Measurements from ENCODE around the gene SIMC1. TPM values are rescaled to one million over a fixed set of nuclear protein-coding genes. Genes with fewer than 3 reads are reported as not detected.
A peak's percentile ranks its signal among the peaks of the same experiment; 100 is the strongest.

SIMC1 gene
- total RNA-seq, 3 donors from 2014 or later (not counting 1 experiment from before 2014, with no cell fraction given) = 19.6 to 30.2 (median 27.8) TPM

DNA sequence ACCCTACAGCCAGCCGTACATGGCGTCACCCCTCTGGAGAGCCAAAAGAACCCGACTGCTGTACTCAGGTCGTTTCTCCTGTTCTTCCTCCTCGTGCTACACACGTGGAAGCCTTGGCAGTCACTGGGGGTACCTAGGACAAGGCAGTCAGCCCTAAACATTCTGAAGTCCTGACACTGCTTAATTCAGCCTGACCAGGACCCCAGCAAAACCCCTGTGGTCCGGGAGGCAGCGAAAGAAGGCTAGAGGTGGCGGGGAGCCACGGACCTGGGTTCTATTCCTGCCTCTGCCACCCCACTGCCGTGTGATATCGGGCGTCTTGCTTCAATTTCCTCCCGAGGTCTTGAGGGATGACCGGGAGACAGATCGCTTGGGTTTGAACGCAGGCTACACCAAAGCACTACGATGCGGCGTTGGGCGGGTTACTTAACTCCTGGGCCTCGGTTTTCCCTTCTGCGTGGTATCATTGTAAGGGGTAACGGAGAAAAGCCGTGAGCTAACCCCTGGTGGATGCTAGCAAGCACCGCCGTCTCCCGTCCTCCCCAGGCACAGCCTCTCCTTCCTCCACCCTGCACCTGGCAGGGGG is 126.6 kb downstream of the SIMC1 start:
- Histone ChIP-seq H3K4me3 (ENCODE audit: low read length) (peak overlapping the region; percentile 63), H3K27me3 (ENCODE audit: control insufficient read depth, insufficient read depth, low read length) (no peaks in the 10 kb centered on the region), H3K9me3 (ENCODE audit: control insufficient read depth, insufficient read depth, low read length) (peaks cover 3% of the 10 kb centered on the region), H3K27ac (ENCODE audit: low read length) (peak overlapping the region; percentile 53), H3K36me3 (ENCODE audit: control insufficient read depth, insufficient read depth, low read length) (no peaks in the 10 kb centered on the region), H3K4me1 (ENCODE audit: control insufficient read depth, insufficient read depth, low read length) (peaks cover 35% of the 10 kb centered on the region)
- ATAC-seq (no peak), DNase-seq (no peak)
- TF ChIP-seq, protein P1, sequence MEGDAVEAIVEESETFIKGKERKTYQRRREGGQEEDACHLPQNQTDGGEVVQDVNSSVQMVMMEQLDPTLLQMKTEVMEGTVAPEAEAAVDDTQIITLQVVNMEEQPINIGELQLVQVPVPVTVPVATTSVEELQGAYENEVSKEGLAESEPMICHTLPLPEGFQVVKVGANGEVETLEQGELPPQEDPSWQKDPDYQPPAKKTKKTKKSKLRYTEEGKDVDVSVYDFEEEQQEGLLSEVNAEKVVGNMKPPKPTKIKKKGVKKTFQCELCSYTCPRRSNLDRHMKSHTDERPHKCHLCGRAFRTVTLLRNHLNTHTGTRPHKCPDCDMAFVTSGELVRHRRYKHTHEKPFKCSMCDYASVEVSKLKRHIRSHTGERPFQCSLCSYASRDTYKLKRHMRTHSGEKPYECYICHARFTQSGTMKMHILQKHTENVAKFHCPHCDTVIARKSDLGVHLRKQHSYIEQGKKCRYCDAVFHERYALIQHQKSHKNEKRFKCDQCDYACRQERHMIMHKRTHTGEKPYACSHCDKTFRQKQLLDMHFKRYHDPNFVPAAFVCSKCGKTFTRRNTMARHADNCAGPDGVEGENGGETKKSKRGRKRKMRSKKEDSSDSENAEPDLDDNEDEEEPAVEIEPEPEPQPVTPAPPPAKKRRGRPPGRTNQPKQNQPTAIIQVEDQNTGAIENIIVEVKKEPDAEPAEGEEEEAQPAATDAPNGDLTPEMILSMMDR (IDR thresholded peaks at IDR 0.05) = no peak
- peaks cover 0 to 16% of the 10 kb centered on the region in 2 donors for H3K27me3 Mint-ChIP-seq (ENCODE audit: low read depth in 2 of 2)
- peak overlapping the region; percentile 79 for H3K4me3 Mint-ChIP-seq
- peaks cover 15 to 27% of the 10 kb centered on the region in 2 donors for H3K4me1 Mint-ChIP-seq
- H3K9me3 Mint-ChIP-seq = no peaks in the 10 kb centered on the region
- intact Hi-C loops (cut with micrococcal nuclease) = no loop called here
- 29% methylated on average over 28 of the region's 28 CpGs for WGBS (ENCODE audit: insufficient coverage)
- H3K27ac Mint-ChIP-seq = no peak overlapping the region
- H3K36me3 Mint-ChIP-seq = peaks cover 6% of the 10 kb centered on the region

DNA sequence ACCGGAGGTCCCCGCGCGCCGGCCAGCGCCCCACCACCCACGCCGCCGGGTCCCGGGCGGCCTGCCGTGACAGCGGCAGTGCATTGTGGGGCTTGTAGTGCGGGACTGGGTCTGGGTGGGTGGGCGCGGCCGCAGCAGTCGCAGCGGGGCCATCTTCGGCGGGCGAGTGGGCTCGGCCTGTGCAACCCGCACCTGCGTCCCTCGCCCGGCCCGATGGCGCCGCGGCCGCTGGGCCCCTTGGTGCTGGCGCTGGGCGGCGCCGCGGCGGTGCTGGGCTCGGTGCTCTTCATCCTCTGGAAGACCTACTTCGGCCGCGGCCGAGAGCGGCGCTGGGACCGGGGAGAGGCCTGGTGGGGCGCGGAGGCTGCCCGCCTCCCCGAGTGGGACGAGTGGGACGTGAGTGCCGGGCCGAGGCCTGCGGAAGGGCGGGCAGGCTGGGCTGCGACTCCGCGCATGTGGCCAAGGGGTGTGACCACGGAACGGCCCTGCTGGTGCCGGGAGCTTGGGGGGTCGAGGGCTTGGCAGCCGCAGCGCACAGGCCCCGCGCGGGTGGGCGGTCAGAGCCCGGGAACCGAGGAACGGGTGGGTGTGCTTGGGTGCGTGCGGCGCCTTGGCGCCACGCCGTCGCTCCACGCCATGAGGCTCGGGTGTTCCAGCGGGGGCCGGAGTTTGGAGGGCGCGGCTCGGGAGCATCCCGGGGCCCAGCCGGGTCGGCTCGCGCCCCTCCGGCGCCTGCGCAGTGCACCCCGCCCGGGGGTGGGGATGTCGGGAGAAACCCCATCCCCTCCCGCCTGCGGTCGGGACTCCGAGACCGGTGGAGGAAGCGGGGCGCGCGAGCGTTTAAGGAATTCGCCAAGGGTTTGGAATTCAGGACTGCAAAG is 127.4 kb downstream of the SIMC1 start, which contains the start of gene ARL10:
TSS of gene ARL10 (plus strand) at position 137 of the 881 bp plus-strand sequence. CDS start at position 214, 77 bp downstream.
- peak within 1 kb of the TSS; percentile 63 for H3K4me3 ChIP-seq (ENCODE audit: low read length)
- no peaks in the 10 kb centered on the region for H3K9me3 Mint-ChIP-seq
- no peaks in the 10 kb centered on the region for H3K27me3 ChIP-seq (ENCODE audit: control insufficient read depth, insufficient read depth, low read length)
- peak within 1 kb of the TSS; percentile 79 for H3K4me3 Mint-ChIP-seq
- peaks cover 3% of the 10 kb centered on the region for H3K9me3 ChIP-seq (ENCODE audit: control insufficient read depth, insufficient read depth, low read length)
- no peaks in the 10 kb centered on the region for H3K36me3 ChIP-seq (ENCODE audit: control insufficient read depth, insufficient read depth, low read length)
- ATAC-seq (peak in 2 of 3 donors; percentile 4 to 9), DNase-seq (peak in 1 of 2 donors; percentile 66)
- no peak within 1 kb of the TSS for H3K27ac Mint-ChIP-seq
- peak within 1 kb of the TSS; percentile 53 for H3K27ac ChIP-seq (ENCODE audit: low read length)
- WGBS (ENCODE audit: insufficient coverage) = 1% methylated on average over 108 of the region's 108 CpGs
- H3K36me3 Mint-ChIP-seq = peaks cover 6% of the 10 kb centered on the region
- peaks cover 28% of the 10 kb centered on the region for H3K4me1 ChIP-seq (ENCODE audit: control insufficient read depth, insufficient read depth, low read length)
- TF ChIP-seq, protein P1 (IDR thresholded peaks at IDR 0.05) = no peak
- intact Hi-C loops (cut with micrococcal nuclease) = no loop called here
- peaks cover 15 to 27% of the 10 kb centered on the region in 2 donors for H3K4me1 Mint-ChIP-seq
- H3K27me3 Mint-ChIP-seq (ENCODE audit: low read depth in 2 of 2) = peaks cover 0 to 16% of the 10 kb centered on the region in 2 donors

DNA sequence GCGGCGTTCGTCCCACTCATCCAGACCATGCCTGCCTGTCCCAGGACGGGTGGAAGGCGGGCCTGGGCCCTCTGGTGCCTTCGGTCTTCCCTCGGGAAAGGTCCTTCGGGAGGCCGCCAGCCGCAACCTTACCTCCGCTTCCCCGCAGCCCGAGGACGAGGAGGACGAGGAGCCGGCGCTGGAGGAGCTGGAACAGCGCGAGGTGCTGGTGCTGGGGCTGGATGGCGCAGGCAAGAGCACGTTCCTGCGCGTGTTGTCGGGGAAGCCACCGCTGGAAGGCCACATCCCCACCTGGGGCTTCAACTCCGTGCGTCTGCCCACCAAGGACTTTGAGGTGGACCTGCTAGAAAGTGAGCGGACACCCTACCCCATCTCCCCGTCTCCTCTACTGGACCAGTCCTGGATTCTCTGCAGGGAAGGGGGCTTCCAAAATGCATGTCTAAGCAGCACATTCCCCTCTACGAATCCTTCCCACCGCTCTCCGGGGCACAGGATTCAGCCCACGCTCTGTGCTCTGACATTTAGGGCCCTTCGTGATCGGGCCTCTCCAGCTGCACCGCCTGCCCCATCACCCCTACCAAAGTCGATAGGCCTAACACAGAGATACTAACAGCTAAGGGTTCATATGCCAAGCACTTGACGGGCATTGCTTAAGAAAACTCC is 128.1 kb downstream of the SIMC1 start:
- WGBS (ENCODE audit: insufficient coverage) = 89% methylated on average over 38 of the region's 38 CpGs
- Mint-ChIP-seq H3K4me1 (peaks cover 8 to 20% of the 10 kb centered on the region in 2 donors), H3K36me3 (peaks cover 6% of the 10 kb centered on the region), H3K27ac (no peak overlapping the region), H3K27me3 (ENCODE audit: low read depth in 2 of 2) (peaks cover 0 to 16% of the 10 kb centered on the region in 2 donors), H3K9me3 (no peaks in the 10 kb centered on the region), H3K4me3 (peak overlapping the region; percentile 89)
- Histone ChIP-seq H3K27ac (ENCODE audit: low read length) (no peak overlapping the region), H3K36me3 (ENCODE audit: control insufficient read depth, insufficient read depth, low read length) (no peaks in the 10 kb centered on the region), H3K9me3 (ENCODE audit: control insufficient read depth, insufficient read depth, low read length) (peaks cover 3% of the 10 kb centered on the region), H3K4me1 (ENCODE audit: control insufficient read depth, insufficient read depth, low read length) (peaks cover 20% of the 10 kb centered on the region), H3K4me3 (ENCODE audit: low read length) (no peak overlapping the region), H3K27me3 (ENCODE audit: control insufficient read depth, insufficient read depth, low read length) (no peaks in the 10 kb centered on the region)
- TF ChIP-seq, protein P1 (IDR thresholded peaks at IDR 0.05) = no peak
- no peak for ATAC-seq
- DNase-seq = no peak
- intact Hi-C loops (cut with micrococcal nuclease) = no loop called here

Measured in natural killer cell (primary cell).